Neural cell (in vitro differentiated cells): ENCODE measurements around the gene GPC5. TPM values are rescaled to one million over a fixed set of nuclear protein-coding genes. Genes with fewer than 3 reads are reported as not detected.

Experiments
- H2AFZ ChIP-seq: fragments of 200-600, 300-800 bp; sonication (generic), shearing (Covaris generic); 2 replicates; pipeline ENCODE4 v1.6.0; 2014; ENCODE audit warnings: low read depth, mild to moderate bottlenecking, antibody characterized with exemption, low read length, moderate library complexity
- H3F3A ChIP-seq: fragments of 200-600 bp; shearing (Covaris generic); 2 replicates; pipeline ENCODE4 v1.6.1; 2016; ENCODE audit warnings: mild to moderate bottlenecking, moderate library complexity, mixed read lengths, antibody characterized with exemption, low read length; ENCODE audit not compliant: insufficient read depth, poor library complexity, severe bottlenecking
- H3K27ac ChIP-seq: fragments of 200-600, 300-800 bp; sonication (generic), shearing (Covaris generic); 2 replicates; pipeline ENCODE4 v1.5.1; 2014; ENCODE audit warnings: mild to moderate bottlenecking, low read length, moderate library complexity
- H3K27me3 ChIP-seq: fragments of 300-800, 200-600 bp; sonication (generic), shearing (Covaris generic); 2 replicates; pipeline ENCODE4 v1.6.0; 2014; ENCODE audit warnings: mild to moderate bottlenecking, low read depth, low read length, moderate library complexity; ENCODE audit not compliant: insufficient read depth
- H3K36me3 ChIP-seq: fragments of 300-800, 200-600 bp; sonication (generic), shearing (Covaris generic); 2 replicates; pipeline ENCODE4 v1.5.1; 2014; ENCODE audit warnings: mild to moderate bottlenecking, antibody characterized with exemption, low read length, moderate library complexity; ENCODE audit not compliant: insufficient read depth
- H3K4me2 ChIP-seq: fragments of 300-800, 200-600 bp; sonication (generic), shearing (Covaris generic); 2 replicates; pipeline ENCODE4 v1.6.0; 2014; ENCODE audit warnings: mild to moderate bottlenecking, low read length
- H3K4me3 ChIP-seq: fragments of 300-800, 200-600 bp; sonication (generic), shearing (Covaris generic); 2 replicates; pipeline ENCODE4 v1.5.1; 2014; ENCODE audit warnings: mild to moderate bottlenecking, low read length, moderate library complexity
- H3K79me2 ChIP-seq: fragments of 200-600 bp; shearing (Covaris generic); replicated peaks from 2 replicates; pipeline ENCODE4 v1.6.0; 2014; ENCODE audit warnings: mild to moderate bottlenecking, low read length, moderate library complexity; ENCODE audit not compliant: insufficient read depth
- H3K9ac ChIP-seq: fragments of 300-800, 200-600 bp; sonication (generic), shearing (Covaris generic); 2 replicates; pipeline ENCODE4 v1.6.1; 2016; ENCODE audit warnings: mild to moderate bottlenecking, low read length, mixed read lengths
- H3K9me2 ChIP-seq: fragments of 200-600 bp; shearing (Covaris generic); 2 replicates; pipeline ENCODE4 v1.6.1; 2016; ENCODE audit warnings: mild to moderate bottlenecking, low read length, mixed read lengths; ENCODE audit not compliant: insufficient read depth
- H3K9me3 ChIP-seq: fragments of 200-600, 300-800 bp; sonication (generic), shearing (Covaris generic); 2 replicates; pipeline ENCODE4 v1.6.1; 2016; ENCODE audit warnings: mild to moderate bottlenecking, mixed run types, low read length, moderate library complexity, mixed read lengths
- H4K20me1 ChIP-seq: fragments of 200-600 bp; shearing (Covaris generic); 2 replicates; pipeline ENCODE4 v1.6.1; 2016; ENCODE audit warnings: mild to moderate bottlenecking, mixed run types; ENCODE audit not compliant: insufficient read depth
- CTCF ChIP-seq: fragments of 450-650 bp; IDR thresholded peaks from 2 replicates; pipeline ENCODE4 v1.5.1; 2014; ENCODE audit warnings: antibody characterized with exemption, mild to moderate bottlenecking, moderate library complexity; ENCODE audit not compliant: poor library complexity, severe bottlenecking
- EP300 ChIP-seq: fragments of 450-650 bp; conservative IDR thresholded peaks from 2 replicates; pipeline ENCODE4 v1.6.1; 2014; ENCODE audit warnings: antibody characterized with exemption, mild to moderate bottlenecking, moderate library complexity; ENCODE audit not compliant: poor library complexity, severe bottlenecking
- EZH2 ChIP-seq: fragments of 200-600, 300-800 bp; shearing (Covaris generic), sonication (generic); IDR thresholded peaks from 2 replicates; pipeline ENCODE4 v1.6.1; 2014; ENCODE audit warnings: antibody characterized with exemption, low read length, borderline replicate concordance, mild to moderate bottlenecking; ENCODE audit not compliant: insufficient read depth, poor library complexity, severe bottlenecking
- MXI1 ChIP-seq: fragments of 450-650 bp; conservative IDR thresholded peaks from 2 replicates; pipeline ENCODE4 v1.6.1; 2014; ENCODE audit warnings: antibody characterized with exemption, mild to moderate bottlenecking; ENCODE audit not compliant: poor library complexity, severe bottlenecking
- POLR2AphosphoS5 ChIP-seq: IDR thresholded peaks from 2 replicates; pipeline ENCODE4 v1.6.1; 2012
- RAD21 ChIP-seq: fragments of 450-650 bp; conservative IDR thresholded peaks from 2 replicates; pipeline ENCODE4 v1.6.1; 2014; ENCODE audit warnings: antibody characterized with exemption, mild to moderate bottlenecking, moderate library complexity
- REST ChIP-seq: IDR thresholded peaks from 2 replicates; pipeline ENCODE4 v1.6.1; 2012; ENCODE audit warnings: borderline replicate concordance
- SMC3 ChIP-seq: fragments of 450-650 bp; conservative IDR thresholded peaks from 2 replicates; pipeline ENCODE4 v1.6.1; 2014; ENCODE audit warnings: antibody characterized with exemption, mild to moderate bottlenecking, moderate library complexity; ENCODE audit not compliant: poor library complexity
- TAF1 ChIP-seq: IDR thresholded peaks from 2 replicates; pipeline ENCODE4 v1.6.1; 2012; ENCODE audit warnings: low read depth
- polyA plus RNA-seq: library from polyadenylated mRNA; depleted of rRNA; stranded (reverse); fragments of >200 nt; gene quantifications from 2 replicates; pipeline ENCODE4 v1.2.3, GENCODE V29; 2014

Gene GPC5
- polyA plus RNA-seq, 1 donor from 2014 or later, result 5.0 TPM

GRCh38 chr13:91684746-91685145 is 286.3 kb downstream of the GPC5 start:
- Histone ChIP-seq H3F3A (no peaks in the 10 kb centered on the region), H3K4me3 (no peak overlapping the region), H3K27ac (no peak overlapping the region), H3K36me3 (no peaks in the 10 kb centered on the region), H3K9me3 (no peaks in the 10 kb centered on the region), H3K27me3 (no peaks in the 10 kb centered on the region), H4K20me1 (no peaks in the 10 kb centered on the region), H3K9me2 (no peaks in the 10 kb centered on the region), H3K9ac (no peak overlapping the region), H3K79me2 (no peaks in the 10 kb centered on the region), H3K4me2 (no peak overlapping the region), H2AFZ (no peak overlapping the region)
- no peak for TF ChIP-seq POLR2AphosphoS5
- TF ChIP-seq RAD21, result no peak
- no peak for TF ChIP-seq EP300
- no peak for TF ChIP-seq REST

- Histone ChIP-seq H3K4me3 (no peak overlapping the region), H3K27ac (no peak overlapping the region), H3K9me2 (no peaks in the 10 kb centered on the region), H3K27me3 (no peaks in the 10 kb centered on the region), H3K4me2 (no peak overlapping the region), H4K20me1 (no peaks in the 10 kb centered on the region), H3K79me2 (no peaks in the 10 kb centered on the region), H3K36me3 (no peaks in the 10 kb centered on the region), H3K9ac (no peak overlapping the region), H3K9me3 (no peaks in the 10 kb centered on the region), H3F3A (no peaks in the 10 kb centered on the region), H2AFZ (no peak overlapping the region)
- no peak for TF ChIP-seq SMC3
- no peak for TF ChIP-seq REST
Measured at GRCh38 chr13:91690944-91691343, 292.5 kb downstream of the GPC5 start.

- Histone ChIP-seq H2AFZ (no peak overlapping the region), H3K4me2 (no peak overlapping the region), H3K79me2 (no peaks in the 10 kb centered on the region), H4K20me1 (no peaks in the 10 kb centered on the region), H3K9me2 (no peaks in the 10 kb centered on the region), H3K9me3 (no peaks in the 10 kb centered on the region), H3K9ac (no peak overlapping the region), H3K4me3 (no peak overlapping the region), H3K36me3 (no peaks in the 10 kb centered on the region), H3K27me3 (no peaks in the 10 kb centered on the region), H3F3A (no peaks in the 10 kb centered on the region), H3K27ac (no peak overlapping the region)
- TF ChIP-seq RAD21 (no peak), SMC3 (no peak), REST (no peak), POLR2AphosphoS5 (no peak), MXI1 (no peak), EZH2 (no peak), TAF1 (no peak), CTCF (no peak), EP300 (no peak)
Measured at GRCh38 chr13:91693466-91693865, 295.0 kb downstream of the GPC5 start.
